Mammary epithelial cell (primary cell): ENCODE results near the gene SRR.

Experiments used
- CTCF ChIP-seq, 2 donors: IDR thresholded peaks in 1 of 2; conservative IDR thresholded peaks in 1 of 2; 2 replicates each; pipeline ENCODE4 v1.5.1; 2011 to 2012; ENCODE audit warnings: inconsistent platforms in 2 of 2, low read length in 2 of 2, mild to moderate bottlenecking in 2 of 2, control low read depth in 1 of 2, low read depth in 1 of 2; ENCODE audit not compliant: insufficient read depth in 1 of 2; ENCODE audit errors: extremely low read depth in 1 of 2
- EZH2 ChIP-seq: IDR thresholded peaks from 2 replicates; pipeline ENCODE4 v1.6.1; 2012; ENCODE audit warnings: low read length, inconsistent platforms, borderline replicate concordance

GRCh38 chr17:2283302-2283701 lies 20.4 kb upstream of the SRR start:
- TF ChIP-seq CTCF (conservative IDR thresholded peaks at IDR 0.05 in 1 of 2, IDR thresholded peaks at IDR 0.05 in 1 of 2; ENCODE audit: extremely low read depth in 1 of 2, insufficient read depth in 1 of 2, low read depth in 1 of 2, low read length in 2 of 2): no peak
- TF ChIP-seq EZH2: no peak
